HG02870 (cell line): ENCODE data around the gene CASP1.
"Not testable (repeated sequence)": the region's sequence is repeated elsewhere in the genome, so short reads cannot be mapped to it uniquely, and the experiment has no call there.

ENCODE experiments used
- ATAC-seq: cut with Tn5 transposase; IDR thresholded peaks from one replicate; pipeline ENCODE4 v1.9.1; 2021; ENCODE audit warnings: mild to moderate bottlenecking, moderate library complexity; ENCODE audit not compliant: unreplicated experiment

The CASP1 gene

DNA sequence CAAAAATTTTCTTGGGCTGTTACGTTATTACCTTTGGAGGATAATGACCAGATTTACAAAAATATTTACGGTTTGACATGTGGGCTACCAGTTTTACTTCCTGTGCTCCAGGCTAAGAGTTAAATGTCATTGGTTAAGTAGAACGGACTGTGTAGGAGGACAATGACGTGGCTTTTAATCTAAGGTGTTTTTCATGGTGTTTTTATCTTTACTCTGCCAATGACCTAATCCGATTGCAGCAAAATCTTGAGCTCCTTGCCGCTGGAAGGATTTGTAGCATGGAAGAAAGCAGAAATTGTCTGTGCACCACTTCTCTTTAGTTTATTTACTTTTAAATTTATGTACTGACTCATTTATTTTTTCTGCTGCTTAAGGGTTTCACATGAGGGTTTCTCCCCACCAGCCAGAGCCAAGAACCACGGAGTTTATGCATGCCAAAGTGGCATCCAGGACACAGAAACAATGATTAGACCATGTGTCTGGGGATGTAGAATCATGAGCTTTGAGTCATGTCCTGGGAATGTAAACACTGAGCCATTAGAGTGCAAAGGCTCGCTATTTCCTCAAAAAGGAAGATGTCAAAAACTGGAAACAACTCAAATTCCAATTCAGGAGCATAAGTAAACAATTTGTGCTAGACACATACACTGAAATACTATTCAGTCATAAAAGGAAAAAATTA, 12.1 kb upstream of the CASP1 start:
- ATAC-seq: no peak

GRCh38 chr11:105045676-105046296, 10.8 kb upstream of the CASP1 start:
- no peak for ATAC-seq

GRCh38 chr11:105044557-105045524, 9.9 kb upstream of the CASP1 start, which contains the start of gene CARD16:
TSS of gene CARD16 (minus strand) at chr11:105045335. CDS start at chr11:105045297, 38 bp downstream.
- peak; percentile 99 for ATAC-seq

DNA sequence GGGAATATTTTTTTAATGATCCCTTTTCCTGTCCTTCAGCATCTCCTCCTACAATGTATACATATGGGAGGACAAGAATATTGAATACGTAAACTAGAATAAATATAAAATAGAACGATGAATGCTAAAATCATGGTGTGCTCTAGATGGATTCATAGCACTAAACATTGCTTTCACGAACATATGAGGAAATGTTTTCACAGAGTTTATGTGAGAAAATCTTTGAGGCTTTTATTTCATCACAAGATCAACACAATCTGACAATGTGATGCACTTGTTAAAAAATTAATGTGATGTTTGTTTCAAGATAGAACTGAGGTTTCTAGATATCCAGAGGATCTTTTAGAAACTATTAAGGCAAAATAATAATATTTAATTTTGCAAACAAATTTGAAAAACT, 7.2 kb upstream of the CASP1 start:
- ATAC-seq: no peak

GRCh38 chr11:105040703-105041102, 5.8 kb upstream of the CASP1 start:
- no peak for ATAC-seq

DNA sequence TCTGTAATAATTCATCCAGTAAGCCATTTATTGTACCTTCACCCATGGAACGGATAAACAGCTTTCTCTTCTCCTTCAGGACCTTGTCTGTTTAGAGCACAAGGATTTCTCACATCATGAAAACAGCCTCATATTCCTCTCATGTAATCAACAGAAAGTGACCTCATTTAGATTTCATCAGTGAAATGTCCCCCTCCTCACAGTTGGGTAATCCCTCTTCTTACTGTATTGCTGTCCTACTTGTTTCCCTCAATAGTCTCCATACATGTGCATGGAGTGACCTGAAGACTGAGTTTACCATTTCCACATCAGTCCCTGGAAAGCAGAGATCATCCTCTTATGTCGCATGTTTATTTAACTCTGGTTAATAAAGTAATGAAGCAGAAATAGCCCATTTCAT, 556 bp downstream of the CASP1 start:
- not testable (repeated sequence) for ATAC-seq

DNA sequence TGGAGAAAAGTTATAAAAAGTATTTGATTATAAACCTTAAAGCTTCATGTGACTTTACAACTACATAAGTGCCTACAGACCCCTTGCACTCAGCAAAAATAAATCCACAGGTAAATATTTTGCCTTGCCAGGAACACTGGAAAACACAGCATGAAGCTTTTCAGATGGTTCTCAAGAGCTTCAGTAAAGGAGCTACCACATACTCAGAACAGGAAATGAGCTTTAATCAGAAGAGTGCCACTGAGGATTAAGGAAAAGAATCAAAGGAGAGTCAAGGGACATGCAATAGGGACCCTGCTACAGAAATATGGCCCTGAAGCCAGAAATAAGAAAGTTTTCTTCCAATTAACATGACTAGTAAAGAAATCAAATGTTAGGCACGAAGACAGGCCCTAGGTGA, 1.2 kb downstream of the CASP1 start:
- no peak for ATAC-seq

- ATAC-seq: no peak
Measured at GRCh38 chr11:105033343-105033742, 1.6 kb downstream of the CASP1 start.

DNA sequence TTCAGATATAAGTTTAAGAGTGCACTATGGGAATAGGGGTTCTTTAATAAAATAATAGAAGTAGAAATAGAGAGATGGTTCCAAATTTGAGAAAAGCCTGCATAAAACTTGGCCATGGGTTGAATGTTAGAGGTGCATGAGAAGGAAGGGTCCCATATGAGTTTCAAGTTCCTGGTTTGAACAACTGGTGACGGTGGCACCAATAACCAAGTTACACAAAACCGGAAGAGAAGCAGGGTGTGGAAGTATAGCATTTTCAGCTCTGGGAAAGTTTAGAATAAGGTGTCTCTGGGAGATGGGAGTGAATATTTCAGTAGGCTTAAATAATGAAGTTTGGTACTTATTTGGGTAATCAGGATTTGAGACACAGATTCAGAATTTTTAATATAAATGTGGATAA, 2.4 kb downstream of the CASP1 start:
- ATAC-seq: no peak

DNA sequence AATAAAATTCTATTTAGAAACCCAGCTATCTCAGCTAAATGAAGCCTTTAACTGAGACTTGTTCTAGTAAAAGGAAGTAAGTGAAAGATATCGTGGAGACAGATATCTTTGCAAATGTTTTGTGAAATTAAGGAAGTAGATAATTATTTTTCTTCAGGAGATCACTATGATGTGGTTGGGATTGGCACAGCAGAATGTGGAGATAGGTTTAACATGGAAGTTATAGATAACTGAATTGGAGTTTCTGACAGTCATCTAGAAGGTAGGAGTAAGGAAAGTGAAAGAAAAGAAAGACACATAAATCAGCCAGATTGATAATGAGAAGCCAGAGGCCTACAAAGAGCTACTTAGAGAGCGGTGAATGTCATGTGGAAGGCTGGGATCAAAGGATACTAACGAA, 7.3 kb downstream of the CASP1 start:
- ATAC-seq: no peak

GRCh38 chr11:105024394-105024793, 10.6 kb downstream of the CASP1 start:
- ATAC-seq: no peak

- ATAC-seq: no peak
Measured at GRCh38 chr11:105023003-105023402, 11.9 kb downstream of the CASP1 start, which contains the start of gene CASP5. TSS of gene CASP5 (minus strand) at chr11:105023168. CDS start at chr11:105023136, 32 bp downstream.

- no peak for ATAC-seq
Measured at GRCh38 chr11:105022527-105022926, 12.4 kb downstream of the CASP1 start.

- ATAC-seq: no peak
Measured at GRCh38 chr11:105007463-105007862, 27.5 kb downstream of the CASP1 start.

- ATAC-seq: no peak
Measured at GRCh38 chr11:105005451-105005845, 29.5 kb downstream of the CASP1 start.

GRCh38 chr11:105004021-105004420, 30.9 kb downstream of the CASP1 start:
- no peak for ATAC-seq

- no peak for ATAC-seq
Measured at GRCh38 chr11:105003151-105003550, 31.8 kb downstream of the CASP1 start.

- ATAC-seq: peak; percentile 86
Measured at GRCh38 chr11:105000797-105001196, 34.1 kb downstream of the CASP1 start.

DNA sequence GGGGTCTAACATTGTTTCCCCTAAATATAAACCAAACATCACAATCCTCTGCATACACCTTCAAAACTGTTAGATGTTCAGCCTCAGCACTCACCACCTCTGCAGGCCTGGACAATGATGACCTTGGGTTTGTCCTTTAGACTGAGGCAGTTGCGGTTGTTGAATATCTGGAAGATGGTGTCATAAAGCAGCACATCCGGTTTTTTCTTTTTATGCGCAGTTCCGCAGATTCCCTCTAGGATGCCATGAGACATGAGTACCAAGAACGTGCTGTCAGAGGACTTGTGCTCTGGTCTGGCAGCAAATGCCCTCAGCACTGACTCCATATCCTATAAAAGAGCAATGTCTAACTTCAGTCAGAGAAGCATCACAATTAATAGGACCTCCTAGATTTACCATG, 34.8 kb downstream of the CASP1 start:
- ATAC-seq: no peak

DNA sequence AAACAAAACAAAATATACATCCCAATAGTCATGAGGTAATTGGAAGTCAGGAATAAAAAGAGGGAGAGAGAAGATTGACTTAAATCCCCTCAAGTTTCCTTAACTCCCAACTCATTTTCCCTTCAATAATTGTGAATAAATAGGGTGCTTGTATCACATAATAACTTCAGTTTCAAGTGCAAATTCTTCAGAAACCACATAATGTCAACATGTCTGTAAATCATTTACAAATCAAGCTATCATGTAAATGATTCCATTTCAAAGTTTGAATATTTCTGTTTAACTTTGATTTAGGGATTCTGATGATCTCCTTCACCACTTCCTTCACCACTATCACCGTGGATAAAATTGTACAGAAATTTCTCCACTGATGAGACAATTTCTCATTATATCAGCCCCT, 35.2 kb downstream of the CASP1 start:
- no peak for ATAC-seq

GRCh38 chr11:104997288-104997687, 37.7 kb downstream of the CASP1 start:
- ATAC-seq: no peak
